NCI-H345 (cell line): ENCODE measurements around the gene MED25.

Source experiments
- DNase-seq: peaks from one replicate; lab custom pipeline; 2025; lab: John Stamatoyannopoulos, UW

Gene MED25

GRCh38 chr19:49799271-49799797 is 18.8 kb upstream of the MED25 start:
- no peak for DNase-seq

- DNase-seq, result no peak
These were observed 18.2 kb upstream of the MED25 start for GRCh38 chr19:49799798-49800376.

- no peak for DNase-seq
These were observed 17.3 kb upstream of the MED25 start for GRCh38 chr19:49800771-49801170.

DNA sequence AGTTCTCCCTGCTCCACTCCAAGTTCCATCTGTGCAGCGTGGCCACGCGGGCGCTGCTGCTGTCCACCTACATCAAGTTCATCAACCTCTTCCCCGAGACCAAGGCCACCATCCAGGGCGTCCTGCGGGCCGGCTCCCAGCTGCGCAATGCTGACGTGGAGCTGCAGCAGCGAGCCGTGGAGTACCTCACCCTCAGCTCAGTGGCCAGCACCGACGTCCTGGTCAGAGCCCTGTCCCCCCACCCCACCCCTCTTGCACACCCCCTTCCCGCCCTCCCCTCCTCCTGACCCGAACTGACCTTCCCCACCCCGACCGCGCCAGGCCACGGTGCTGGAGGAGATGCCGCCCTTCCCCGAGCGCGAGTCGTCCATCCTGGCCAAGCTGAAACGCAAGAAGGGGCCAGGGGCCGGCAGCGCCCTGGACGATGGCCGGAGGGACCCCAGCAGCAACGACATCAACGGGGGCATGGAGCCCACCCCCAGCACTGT is 16.6 kb upstream of the MED25 start:
- no peak for DNase-seq

DNA sequence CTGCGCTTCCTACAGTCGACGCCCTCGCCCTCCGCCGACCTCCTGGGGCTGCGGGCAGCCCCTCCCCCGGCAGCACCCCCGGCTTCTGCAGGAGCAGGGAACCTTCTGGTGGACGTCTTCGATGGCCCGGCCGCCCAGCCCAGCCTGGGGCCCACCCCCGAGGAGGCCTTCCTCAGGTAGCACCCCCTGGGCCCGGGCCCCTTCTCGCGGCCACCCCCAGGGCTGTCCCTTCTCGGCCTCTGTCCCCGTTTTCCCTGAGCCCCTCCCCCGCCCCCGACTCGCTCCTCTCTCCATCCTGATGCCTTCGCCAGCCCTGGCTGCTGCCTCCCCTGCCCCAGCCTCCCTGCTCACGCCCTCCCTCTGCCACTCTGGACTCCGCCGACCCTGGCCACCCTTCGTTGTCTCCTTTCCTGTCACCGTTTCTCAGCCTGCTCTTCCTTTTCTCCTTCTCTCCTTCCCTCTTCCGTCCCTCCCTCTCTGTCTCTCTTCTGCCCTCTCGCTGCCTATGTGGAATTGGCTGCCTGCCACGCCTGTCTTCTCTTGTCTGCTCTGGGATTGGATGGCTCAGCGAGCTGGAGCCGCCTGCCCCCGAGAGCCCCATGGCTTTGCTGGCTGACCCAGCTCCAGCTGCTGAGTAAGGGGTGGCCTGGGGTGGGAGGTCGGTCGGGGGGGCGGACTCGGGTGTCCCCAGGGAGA is 16.0 kb upstream of the MED25 start:
- no peak for DNase-seq

GRCh38 chr19:49802836-49803528 is 15.1 kb upstream of the MED25 start:
- no peak for DNase-seq

- no peak for DNase-seq
These were observed 14.6 kb upstream of the MED25 start for GRCh38 chr19:49803529-49803856.

DNA sequence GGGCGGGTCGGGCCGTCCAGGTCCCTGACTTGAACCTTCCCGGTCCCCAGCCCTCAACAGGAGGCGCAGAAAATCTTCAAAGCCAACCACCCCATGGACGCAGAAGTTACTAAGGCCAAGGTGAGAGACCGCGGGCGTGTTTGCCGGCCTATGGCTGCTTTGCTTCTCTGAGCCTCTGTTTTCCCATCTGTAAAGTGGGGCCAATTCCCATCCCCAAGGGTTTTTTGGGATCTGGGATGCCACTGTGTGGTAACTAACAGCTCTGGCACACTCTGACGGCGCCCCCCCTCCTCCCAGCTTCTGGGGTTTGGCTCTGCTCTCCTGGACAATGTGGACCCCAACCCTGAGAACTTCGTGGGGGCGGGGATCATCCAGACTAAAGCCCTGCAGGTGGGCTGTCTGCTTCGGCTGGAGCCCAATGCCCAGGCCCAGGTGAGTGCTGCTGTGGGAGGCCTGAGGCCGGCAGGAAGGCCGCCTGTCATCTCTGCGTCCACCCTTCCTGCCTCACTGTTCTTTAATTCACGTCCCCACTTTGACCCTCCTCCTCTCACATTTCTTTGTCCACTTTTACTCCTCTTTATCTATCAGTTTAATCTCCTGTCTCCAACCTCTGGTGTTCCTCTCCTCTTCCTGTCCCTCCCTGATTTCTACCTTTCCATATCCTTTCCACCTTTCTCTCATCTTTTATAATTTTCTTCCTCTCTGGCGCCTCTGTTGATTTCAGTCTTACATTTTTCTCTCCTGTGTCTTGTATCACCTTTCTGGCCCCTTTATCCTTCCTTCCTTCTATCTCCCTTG is 12.1 kb upstream of the MED25 start:
- DNase-seq, result no peak

DNA sequence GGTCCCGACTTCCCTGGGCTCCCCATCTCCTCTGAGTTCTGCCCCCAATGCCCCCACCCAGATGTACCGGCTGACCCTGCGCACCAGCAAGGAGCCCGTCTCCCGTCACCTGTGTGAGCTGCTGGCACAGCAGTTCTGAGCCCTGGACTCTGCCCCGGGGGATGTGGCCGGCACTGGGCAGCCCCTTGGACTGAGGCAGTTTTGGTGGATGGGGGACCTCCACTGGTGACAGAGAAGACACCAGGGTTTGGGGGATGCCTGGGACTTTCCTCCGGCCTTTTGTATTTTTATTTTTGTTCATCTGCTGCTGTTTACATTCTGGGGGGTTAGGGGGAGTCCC is 11.5 kb upstream of the MED25 start:
- no peak for DNase-seq

- DNase-seq, result no peak
These were observed 10.8 kb upstream of the MED25 start for GRCh38 chr19:49807058-49807903.

GRCh38 chr19:49807904-49808675 is 10.0 kb upstream of the MED25 start:
- no peak for DNase-seq

- DNase-seq, result peak; percentile 89
These were observed 9.4 kb upstream of the MED25 start for GRCh38 chr19:49808711-49809159.

- peak; percentile 49 for DNase-seq
These were observed 8.7 kb upstream of the MED25 start for GRCh38 chr19:49809160-49809940.

- no peak for DNase-seq
These were observed 8.1 kb upstream of the MED25 start for GRCh38 chr19:49809941-49810389.

- DNase-seq, result no peak
These were observed 6.8 kb upstream of the MED25 start for GRCh38 chr19:49811328-49811727.

DNA sequence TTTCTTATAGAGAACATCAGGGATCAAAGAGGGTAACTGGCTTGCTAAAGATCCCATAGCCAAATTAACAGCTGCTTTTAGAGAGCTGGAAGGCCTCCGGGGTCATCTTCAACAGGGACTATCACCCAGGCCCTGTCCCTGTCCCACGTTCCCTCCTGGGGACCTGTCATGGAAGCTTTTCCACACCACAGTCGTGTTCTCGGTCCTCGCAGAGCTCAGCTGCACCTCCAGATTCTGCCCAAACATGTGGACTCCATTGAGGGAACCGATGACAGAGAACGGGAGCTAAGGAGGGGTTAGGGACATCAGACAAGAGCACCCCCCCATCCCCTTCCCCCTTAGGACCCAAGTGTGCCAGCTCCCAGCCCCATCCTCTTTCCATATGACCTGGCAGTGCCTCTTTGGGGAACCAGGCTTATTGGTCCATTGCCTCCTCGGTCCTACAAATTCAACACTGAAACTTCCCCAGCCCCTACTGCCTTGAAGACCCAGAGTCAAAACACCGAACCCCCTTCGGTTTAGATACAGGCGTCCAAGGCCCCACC is 5.6 kb upstream of the MED25 start:
- DNase-seq, result no peak

DNA sequence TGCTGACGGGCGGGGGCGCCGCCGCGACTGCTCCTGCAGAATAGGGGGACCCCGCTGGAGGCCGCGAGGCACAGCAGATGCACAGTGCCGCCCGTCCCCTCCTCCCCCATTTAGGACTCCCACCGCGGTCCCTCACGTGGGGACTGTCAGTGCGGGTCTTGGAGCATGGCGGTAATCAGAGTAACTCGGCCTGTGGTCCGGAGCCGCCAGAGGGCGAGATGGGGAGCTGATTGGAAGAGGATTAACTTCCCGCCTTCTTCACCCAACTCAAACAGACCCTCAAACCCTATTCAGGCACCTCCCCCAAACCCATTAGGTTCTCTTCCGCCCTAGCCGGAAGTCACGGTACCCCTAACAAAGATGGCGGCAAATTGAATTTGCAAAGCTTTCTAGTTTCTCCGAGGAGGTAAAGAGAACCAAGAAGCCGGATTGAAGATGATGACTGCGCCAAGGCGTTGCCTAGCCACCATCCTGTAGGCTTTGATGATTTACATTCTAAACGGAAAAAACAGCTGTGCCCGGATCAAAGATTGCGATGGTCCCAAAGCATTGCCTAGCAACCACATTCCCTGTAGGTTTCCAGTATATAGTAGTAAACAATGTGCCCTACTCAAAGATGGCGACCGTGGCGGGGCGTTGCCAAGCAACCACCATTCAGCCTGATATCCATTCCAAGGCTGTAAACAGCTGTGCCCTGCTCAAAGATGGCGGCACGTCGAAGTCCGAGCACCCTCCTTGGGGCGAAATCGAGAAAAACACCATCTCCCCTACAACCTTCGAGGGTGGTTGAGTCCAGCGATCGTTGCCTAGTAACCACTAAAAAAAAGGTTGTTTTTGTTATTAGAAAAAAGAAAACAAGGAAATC is 4.9 kb upstream of the MED25 start, which contains the start of gene FUZ:
TSS of gene FUZ (minus strand) at position 296 of the 865 bp plus-strand sequence. CDS start at position 110, 186 bp downstream.
- peak; percentile 96 for DNase-seq

DNA sequence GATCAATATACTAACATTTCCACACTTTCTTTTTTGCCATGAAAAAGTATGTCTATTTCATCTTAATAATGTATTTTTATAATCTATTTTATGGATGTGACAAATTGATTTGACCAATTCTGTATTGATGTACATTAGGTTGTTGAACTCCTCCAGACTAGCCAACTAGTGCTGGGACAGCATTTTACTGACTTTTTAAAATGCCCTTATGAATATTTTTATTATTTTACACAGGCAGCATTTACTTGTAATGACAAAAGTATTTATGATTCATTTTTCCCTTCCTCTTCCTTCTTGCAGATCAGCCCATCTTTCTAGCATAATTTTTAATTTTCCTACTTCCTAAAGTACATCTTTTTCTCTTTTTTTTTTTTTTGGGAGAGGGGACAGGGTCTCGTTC is 4.1 kb upstream of the MED25 start:
- no peak for DNase-seq
